ENCODE measurements around the gene PTPN9.
"Not testable (repeated sequence)": the region's sequence is repeated elsewhere in the genome, so short reads cannot be mapped to it uniquely, and the experiment has no call there.

The PTPN9 gene

DNA sequence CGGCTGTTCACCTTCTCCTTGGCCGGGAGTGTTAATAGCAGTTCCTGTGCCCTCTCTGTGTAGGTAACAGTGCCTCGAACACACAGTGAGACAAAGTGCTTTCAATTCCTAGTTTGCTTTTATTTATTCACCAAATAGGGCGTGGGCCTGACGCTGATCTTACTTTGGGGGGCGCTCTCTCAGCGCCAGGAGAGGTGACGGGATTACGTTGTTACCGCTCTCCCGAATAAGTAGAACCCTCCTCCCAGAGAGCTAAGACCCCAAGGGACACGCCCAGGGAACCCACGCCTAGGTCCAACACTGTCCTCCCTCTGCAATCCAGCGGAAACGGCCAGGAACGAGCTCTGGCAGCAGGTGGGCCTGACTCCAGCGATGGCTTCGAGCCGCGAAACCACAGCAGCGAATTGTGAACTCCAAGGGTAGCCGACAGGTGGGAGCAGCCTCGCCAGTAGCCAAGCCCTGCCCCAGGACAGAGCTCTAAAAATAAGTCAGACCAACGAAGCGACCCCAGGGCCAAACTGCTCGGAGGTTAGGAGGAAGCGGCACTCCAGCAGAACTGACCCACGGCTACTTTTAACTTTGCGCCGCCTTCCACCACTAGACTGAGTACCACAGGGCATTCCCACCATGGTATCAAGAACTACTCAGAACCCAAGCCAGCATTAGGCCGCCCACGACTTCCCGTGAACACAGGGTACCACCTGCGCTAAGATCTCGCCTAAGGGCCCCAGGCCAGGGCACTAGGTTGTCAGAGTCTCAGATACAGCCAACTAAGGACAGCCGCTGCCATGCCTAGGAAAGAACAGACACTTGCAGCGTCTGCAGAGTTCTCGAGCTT, 126.0 kb downstream of the PTPN9 start:
- peak; percentile 87 for DNase-seq

DNA sequence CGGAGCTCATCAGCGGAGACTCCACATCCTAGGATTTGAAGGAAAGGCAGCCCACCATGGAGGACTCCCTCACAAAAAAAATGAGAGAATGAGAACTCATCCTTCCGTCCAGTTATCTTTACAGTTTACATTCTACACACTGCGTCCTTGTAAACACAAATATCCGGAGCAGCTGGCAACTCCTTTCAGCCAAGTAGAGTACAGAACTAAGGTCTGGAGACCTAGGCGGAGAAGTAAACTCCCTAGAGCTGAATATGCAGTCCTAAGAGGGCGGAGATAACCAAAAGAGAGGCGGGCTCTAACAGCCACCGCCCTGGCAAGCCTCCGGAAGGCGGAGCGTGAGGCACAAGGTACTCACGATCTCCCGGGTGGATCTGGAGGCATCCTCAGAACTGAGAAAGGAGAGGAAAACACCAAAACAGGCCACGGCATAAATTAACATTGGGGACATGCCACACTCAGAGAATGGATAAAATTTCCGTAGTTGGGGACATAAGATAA, 126.7 kb downstream of the PTPN9 start:
- peak; percentile 82 for DNase-seq

DNA sequence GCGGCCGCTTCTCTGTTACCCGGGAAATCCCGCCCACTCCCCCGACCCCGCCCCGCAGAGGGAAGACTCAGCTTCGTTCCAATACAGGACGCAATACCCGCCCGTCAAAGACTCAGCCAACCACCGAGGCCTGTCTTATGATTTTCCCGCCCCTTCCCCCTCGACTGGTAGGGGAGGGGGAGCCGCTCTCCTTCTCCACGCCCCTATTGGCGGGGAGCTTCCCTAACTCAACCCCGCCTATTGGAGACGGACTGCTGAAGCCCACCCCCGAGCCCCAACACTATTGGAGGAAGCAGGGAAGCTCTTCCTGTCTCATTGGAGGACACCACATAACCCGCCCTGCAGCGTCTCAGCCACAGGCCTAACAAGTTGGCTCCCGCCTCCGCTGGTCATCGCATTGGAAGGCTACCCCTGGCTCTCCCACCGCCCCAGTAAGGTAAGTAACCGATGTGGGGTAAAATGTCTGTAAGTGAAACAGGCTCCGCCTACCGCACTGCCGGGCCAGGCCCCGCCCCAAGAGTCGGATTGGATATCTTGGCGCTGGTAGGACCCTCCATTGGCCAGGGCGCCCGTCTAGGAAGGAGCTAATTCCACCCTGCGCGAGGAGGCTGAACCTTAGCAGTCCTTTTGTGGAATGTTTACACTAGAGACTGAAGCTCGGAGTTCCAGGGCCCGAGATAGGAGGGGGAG, 127.3 kb downstream of the PTPN9 start, which contains the start of gene SIN3A:
Gene SIN3A (minus strand): TSS at position 17 of the 690 bp plus-strand sequence. CDS start 21,315 bp downstream, outside the sequence.
- peak; percentile 100 for DNase-seq

DNA sequence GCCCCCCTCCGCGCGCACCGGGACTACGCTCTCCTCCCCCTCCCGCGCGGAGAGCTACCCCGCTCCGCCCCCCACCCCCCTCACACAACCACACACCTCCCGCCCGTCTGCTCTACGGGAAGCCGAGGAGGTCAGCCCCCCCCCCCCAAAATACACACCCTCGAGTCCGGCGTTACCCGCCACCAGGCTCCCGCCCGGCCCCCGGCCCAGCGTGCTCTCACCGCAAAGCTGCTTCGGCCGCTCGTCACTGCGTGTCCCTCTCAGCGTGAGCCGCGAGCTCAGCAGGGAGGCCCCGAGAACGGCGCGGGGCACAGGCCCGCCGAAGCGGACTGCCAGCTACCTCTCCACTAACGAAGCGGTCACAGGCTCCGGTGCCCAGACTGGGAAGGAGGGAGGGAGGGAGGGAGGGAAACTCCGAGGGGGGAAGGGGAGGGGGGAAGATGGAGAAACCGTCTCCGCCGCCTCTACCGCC, 127.9 kb downstream of the PTPN9 start:
- no peak for DNase-seq

DNA sequence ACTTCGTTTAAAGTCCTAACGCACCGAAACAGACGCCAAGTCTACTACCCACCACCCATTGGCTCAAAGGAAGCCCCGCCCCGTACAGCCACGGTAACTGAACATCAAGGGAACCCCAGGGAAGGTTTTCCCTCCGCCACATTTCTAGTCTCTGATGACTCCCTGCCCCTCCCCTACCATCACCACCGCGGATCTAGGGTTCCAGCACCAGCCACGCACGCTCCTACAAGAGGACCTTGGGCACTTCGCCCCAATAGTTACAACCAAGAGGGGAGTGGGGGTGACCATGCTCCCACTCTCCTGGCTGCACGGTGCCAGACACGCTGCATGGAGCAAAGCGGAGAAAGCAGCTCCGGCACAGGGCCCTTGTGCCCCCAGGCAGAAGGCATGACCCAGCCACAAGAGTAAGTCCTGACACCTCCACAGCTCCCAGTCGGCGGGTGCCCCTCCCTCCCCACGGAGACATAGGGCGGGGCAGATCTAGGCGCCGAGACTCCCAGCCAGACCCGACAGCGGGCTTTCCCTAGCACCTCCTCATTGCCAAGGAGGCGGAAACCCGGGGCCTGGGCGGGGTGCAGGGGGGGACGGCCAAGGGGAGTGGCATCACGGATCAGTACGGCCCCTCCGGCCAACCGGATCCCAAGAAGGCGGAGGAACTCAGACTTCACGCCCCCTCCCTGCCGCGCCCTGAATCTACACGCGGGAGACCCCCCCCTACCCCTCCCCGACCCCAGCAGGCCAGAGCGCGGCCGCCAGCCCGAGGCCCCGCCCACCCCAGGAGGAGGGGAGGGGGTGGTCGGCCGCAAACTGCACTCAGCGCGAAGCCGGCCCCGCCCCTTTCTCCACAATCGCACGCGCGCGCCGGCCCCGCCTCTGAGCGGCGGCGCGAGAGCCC, 128.6 kb downstream of the PTPN9 start:
- DNase-seq: peak; percentile 98

DNA sequence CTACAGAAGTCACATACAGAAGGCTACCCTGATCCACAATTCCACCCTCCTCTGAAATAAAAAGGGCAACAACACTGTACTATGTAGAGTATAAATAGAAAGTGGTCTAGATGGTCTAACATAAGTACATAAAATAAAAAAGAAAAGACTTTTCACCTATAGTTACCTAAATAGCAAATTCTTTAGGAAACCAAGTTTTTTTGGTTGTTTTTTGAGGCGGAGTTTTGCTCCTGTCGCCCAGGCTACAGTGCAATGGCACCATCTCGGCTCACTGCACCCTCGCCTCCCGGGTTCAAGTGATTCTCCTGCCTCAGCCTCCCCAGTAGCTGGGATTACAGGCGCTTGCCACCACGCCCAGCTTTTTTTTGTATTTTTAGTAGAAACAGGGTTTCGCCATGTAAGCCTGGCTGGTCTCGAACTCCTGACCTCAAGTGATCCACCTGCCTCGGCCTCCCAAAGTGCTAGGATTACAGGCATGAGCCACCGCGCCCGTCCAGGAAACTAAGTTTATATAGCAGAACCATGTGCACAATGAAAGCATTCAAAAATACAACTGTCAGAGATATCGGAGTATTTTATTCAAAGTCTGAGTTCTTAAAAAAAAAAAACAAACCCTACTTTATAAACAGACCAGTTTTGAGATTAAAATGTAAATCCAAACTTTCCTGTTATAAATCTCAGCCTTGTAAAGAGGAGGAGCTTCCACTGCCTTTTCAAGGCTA, 129.4 kb downstream of the PTPN9 start:
- no peak for DNase-seq

DNA sequence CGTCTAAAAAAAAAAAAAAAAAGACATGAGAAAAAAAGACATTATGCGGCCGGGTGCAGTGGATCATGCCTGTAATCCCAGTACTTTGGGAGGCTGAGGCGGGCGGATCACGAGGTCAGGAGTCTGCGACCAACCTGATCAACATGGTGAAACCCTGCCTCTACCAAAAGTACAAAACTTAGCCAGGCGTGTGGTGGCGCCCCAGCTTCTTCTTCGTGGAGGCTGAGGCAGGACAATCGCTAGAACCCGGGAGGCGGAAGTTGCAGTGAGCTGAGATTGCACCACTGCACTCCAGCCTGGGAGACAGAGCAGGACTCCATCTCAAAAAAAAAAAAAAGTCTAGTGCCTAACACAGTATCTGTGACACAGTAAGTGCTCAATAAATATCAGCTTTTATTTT, 130.9 kb downstream of the PTPN9 start:
- not testable (repeated sequence) for DNase-seq

DNA sequence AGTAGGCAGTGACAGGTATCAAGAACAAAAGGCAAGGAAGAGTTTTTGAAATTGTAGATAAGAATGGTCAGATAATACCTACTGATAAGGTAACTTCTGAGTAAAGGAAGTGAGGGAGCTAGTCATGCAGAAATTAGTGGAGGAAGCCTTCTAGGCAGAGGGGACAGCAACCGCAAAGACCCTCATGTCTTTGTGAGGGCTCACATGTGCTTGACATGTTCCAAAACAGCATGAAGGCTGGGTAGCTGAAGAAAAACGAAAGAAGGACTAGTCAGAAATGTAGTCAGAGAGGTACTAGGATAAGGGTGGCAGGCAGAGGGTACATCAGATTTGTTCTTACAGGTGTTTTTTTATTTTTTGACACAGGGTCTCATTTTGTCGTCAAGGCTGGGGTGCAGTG, 133.0 kb downstream of the PTPN9 start:
- DNase-seq: peak; percentile 42

DNA sequence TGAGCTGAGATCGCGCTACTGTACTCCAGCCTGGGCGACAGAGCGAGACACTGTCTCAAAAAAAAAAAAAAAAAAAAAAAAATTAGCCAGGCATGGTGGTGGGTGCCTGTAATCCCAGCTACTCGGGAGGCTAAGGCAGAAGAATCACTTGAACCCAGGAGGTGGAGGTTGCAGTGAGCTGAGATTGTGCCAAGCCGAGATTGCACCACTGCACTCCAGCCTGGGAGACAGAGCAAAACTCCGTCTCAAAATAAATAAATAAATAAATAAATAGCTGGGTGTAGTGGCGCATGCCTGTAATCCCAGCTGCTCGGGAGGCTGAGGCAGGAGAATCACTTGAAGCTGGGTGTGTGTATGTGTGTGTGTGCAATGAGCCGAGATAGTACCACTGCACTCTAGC, 133.8 kb downstream of the PTPN9 start:
- not testable (repeated sequence) for DNase-seq

DNA sequence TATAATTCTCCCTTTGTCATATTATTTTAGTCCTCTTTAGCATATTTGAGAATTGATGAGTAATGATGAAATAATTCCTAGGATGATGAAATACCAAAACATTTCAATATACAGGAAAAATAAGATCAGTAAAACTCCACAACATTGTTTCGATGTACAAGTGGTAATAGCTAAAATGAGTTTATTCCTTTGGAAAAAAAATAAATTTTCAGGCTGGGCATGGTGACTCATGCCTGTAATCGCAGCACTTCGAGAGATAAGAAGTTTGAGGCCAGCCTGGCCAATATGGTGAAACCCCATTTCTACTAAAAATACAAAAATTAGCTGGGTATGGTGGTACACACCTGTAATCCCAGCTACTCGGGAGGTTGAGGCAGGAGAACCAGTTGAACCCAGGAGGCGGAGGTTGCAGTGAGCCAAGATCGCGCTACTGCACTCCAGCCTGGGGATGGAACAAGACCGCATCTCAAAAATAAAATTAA, 135.1 kb downstream of the PTPN9 start:
- DNase-seq: not testable (repeated sequence)

DNA sequence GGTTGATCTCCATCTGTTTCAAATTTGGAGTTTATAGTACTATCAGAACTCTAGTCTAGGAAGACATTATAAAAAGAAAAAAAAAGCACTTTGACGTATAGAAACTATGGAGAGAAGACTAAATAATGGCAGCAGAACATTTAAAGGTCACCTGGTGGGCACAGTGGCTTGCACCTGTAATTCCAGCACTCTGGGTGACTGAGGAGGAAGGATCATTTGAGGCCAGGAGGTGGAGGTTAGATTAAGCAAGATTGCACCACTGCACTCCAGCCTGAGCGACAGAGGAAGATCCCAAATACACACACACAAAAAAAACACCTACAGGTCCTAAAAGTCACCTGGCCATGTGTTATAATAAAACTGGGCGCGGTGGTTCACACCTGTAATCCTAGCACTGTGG, 141.4 kb downstream of the PTPN9 start:
- DNase-seq: no peak

DNA sequence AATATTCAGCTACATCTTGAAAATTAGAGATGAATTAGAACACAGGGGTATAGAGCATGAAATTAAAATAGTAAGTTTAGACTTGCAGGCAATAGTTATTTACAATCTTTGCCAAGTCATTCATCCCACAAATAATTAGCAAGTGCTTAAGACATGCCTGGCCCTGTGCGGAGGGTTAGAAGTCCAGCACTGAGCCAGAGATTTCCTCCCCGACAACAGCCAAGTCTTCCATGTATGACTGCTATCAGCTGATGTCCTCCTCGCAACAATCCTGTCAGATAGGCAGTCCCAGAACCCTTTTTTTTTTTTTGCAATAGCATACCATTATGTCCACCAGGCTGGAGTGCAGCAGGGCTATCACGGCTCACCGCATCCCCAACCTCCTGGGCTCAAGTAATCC, 142.2 kb downstream of the PTPN9 start:
- DNase-seq: no peak

DNA sequence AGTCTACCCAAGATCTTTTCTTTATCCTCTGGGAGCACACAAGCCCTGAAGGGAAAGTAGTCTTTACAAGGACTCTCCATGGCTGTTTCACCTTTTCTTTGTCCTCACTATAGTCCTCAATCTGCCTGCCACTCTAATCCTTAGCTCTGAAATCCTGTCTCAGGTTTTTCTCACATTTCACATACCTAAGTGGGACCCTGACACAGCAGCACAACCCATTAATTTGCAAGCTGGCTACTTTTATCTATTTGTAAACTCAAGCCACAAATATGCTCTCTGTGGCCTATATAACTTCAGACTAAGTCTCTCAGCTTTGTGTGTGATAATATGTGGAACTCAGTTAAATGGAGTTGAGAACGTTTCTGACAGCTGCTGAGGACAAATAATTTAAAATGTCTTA, 147.4 kb downstream of the PTPN9 start:
- DNase-seq: no peak

DNA sequence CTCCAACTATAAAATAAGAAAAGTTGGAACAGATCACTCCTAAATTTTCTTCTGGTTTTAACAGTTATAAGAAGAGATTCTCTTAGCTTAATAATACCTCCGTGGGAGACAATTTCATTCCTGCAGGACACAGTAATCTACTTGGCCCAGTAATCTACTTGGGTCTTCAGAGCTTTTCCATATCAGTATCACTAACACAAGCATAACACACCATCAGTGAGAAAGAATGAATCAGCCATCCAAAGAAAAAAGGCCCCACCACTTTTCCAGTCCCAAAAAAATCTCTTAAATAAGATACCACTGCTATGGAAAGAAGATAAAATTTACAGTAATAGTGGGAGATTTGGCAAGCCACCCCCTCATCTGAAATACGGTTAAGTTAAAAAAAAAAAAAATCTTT, 147.8 kb downstream of the PTPN9 start:
- DNase-seq: no peak

DNA sequence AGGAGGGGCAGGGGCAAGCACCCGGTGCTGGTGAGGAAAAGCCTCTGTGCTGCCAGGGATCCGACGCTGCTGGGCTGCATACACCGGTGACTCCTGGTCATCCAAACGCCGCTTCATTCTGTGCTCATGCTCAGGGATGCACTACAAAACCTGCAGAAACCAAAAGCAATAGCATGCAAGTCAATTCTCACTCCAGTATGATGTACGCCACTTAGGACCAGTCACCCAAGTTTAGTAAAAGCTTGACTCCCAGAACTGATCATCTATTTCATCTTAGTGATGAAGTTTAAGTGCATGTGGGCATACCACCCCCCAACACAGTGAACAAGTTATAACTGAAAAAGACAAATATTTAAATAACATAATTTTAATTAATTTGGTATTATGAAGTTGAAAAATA, 148.9 kb downstream of the PTPN9 start:
- DNase-seq: no peak

DNA sequence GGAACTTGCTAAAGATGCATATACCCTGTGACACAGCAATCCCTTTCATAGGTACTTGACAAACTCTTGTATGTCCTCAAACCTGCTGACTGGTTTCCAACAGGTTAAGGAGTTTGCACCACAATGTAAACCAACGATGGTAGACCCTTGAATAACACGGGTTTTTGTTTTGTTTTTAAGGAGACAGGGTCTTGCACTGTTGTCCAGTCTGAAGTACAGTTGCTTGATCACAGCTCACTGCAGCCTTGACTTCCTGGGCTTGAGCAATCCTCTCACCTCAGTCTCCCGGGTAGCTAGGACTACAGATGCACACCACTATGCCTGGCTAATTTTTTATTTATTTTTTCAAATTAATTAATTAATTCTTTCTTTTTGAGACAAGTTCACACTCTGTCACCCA, 151.0 kb downstream of the PTPN9 start:
- DNase-seq: no peak

DNA sequence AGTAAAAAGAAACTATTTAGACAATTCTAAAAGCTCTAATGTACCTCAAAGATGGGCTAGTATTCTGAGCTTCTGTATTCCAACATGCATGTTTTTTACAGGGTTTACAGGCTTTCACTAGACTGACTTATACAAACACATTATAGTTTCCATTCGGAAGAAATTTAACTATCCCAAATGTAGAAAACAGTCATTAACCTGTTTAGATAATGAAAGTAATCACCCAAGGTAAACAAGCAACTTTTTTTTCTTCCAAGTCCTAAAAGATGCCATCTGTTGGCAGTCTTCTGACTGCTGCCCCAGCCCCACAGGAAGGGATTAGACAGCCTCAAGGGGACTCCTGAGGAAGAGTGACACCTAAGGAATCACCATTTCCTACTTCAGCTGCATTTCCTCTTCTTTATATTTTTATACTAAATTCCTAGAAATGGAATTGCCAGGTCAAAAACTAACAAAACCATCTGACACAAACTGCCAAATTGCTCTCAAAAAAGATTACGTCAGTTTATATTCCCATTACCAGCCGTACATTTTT, 153.1 kb downstream of the PTPN9 start:
- no peak for DNase-seq

DNA sequence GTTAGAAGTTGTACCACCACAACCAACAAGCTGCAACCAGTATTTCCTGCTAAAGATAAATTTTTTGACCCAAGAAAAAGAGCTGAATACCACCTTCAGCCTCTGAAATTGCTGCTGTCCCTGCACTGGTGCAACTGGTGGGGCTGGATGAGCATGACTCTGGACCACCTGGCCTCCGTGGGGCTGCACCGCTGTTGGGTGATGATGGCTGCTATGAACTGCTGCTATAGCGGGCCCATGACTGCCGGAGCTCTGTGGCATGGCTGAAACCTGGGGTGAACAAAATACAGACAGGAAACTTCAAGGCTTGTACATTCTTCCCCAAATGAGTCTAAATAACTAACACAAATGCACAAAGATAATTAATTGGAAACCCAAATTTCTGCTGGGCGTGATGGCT, 156.6 kb downstream of the PTPN9 start:
- DNase-seq: no peak

DNA sequence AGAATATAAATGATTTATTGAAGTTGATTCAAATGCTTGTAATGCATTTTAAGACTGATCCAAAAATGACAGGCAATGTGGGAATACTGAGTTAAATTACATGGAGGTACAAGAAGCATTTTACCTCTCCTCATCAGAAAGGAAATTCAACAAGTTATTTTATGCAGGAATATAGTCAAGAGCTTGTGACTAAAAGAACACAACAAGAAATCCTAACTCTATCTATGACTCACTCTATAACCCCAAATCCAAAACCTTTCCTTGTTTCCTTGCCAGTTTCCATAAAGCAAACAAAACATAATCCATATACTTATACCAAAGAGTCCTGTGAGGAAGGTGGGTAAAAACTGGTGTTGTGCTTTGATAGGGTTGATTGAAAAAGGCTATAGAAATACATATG, 158.4 kb downstream of the PTPN9 start:
- no peak for DNase-seq

DNA sequence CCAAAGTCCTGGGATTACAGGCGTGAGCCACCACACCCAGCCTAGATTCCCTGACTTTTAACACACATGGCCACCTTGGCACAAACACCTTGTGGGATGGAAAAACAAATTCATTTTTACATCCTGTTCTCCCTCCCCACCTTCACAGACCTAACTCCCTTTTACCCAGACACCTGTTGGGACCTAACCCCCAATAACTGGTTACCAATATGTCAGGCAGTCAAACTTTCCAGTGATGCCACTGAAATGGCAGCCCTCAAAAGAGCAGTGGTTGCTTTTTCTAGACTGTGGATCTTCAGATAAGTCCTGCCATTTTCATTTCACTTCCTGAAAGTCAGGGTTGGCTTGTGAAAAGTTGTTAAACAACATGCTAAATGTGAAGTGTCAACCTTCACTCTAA, 162.5 kb downstream of the PTPN9 start:
- no peak for DNase-seq
